ENCODE measurements around the gene AMPD3.
A peak's percentile ranks its signal among the peaks of the same experiment; 100 is the strongest.

The AMPD3 gene

DNA sequence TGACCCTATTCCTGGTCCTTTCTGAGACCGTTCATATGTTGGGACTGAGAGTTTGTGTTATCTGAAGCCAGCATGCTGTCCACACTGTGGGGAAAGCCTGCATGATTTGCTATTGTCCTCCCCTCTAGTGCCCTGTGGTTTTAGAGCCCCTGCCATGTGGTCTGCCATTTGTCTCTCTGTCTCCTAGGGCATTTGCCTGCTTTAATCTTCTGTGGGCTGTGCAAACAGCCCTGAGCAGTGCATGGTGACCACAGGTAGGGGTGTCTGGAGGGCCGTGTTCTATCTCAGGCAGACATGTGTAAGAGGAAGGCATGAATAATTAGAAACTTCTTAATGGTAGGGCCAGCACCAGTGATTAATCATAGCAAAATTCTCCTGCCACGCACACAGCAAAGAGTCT lies 23.0 kb downstream of the AMPD3 start:
- TF ChIP-seq, protein P1, sequence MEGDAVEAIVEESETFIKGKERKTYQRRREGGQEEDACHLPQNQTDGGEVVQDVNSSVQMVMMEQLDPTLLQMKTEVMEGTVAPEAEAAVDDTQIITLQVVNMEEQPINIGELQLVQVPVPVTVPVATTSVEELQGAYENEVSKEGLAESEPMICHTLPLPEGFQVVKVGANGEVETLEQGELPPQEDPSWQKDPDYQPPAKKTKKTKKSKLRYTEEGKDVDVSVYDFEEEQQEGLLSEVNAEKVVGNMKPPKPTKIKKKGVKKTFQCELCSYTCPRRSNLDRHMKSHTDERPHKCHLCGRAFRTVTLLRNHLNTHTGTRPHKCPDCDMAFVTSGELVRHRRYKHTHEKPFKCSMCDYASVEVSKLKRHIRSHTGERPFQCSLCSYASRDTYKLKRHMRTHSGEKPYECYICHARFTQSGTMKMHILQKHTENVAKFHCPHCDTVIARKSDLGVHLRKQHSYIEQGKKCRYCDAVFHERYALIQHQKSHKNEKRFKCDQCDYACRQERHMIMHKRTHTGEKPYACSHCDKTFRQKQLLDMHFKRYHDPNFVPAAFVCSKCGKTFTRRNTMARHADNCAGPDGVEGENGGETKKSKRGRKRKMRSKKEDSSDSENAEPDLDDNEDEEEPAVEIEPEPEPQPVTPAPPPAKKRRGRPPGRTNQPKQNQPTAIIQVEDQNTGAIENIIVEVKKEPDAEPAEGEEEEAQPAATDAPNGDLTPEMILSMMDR (IDR thresholded peaks at IDR 0.05) = no peak
- no peak overlapping the region for H3K4me3 ChIP-seq
- no peak overlapping the region for H3K27ac ChIP-seq
- DNase-seq (ENCODE audit: low spot score) = no peak

DNA sequence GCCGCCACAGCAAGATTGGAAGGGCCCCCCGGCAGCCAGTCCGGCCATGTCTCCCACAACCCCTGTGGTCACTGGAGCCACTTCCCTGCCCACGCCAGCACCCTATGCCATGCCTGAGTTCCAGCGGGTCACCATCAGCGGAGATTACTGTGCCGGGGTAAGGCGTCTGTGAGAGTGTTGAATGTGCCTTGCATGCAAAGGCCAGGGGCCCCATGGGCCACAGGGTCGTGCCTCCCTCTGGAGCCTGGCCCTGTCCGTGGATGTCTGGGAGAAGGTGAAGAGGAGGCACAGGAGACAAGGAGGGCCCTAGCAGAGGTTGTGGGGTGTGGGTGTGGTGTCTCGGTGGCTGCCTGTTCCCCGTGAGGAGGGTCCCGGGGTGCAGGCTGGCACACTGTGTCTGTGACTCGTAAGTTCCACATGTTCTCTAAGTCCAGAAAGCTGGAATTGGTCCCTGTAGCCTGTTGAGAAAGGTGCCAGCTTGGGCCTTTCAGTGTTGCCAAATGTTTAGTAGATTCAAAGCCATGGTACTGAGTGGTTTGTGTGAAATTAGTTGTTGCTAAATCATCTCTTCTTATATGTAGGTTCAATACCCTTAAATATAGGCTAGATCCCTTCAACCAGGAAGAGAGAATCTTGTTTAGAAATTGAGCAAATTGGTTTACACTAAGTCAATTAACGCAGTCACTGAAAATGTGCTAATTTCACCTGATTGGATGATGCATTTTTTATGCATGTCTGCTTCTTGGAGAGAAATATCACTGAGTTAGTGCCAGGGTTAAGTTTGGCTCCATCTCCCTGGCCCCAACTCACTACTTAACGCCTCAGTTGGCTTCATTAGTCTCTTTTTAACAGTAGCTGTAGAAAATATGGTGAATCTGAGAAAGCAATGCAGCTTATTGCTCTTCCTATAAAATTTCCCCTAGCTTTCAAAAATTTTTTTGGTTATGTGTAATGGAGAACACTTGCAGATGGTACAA lies 23.8 kb downstream of the AMPD3 start:
- DNase-seq (ENCODE audit: low spot score) = peak; percentile 26
- no peak overlapping the region for H3K27ac ChIP-seq
- no peak overlapping the region for H3K4me3 ChIP-seq
- TF ChIP-seq, protein P1 (IDR thresholded peaks at IDR 0.05) = no peak

DNA sequence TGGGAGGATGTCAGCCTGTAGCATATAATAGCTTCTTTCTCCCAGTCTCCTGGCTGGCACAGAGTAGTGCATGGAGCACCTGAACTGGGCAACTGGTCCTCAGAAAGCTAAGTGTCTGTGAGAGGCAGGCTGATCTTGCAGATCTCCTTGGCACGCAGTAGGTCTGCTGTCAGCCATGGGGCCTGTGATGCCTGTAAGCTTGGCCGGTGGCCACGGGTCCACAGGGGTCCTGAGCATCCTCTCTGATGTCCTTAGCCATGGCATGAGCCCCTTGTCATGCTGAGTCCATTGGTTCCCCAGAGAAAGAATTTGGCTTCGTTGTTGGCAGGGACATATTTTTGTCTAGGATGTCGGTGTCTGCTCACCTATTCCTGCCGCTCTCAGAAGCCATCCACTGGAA lies 25.0 kb downstream of the AMPD3 start:
- DNase-seq (ENCODE audit: low spot score) = no peak
- no peak overlapping the region for H3K4me3 ChIP-seq
- no peak overlapping the region for H3K27ac ChIP-seq
- TF ChIP-seq, protein P1 (IDR thresholded peaks at IDR 0.05) = no peak

DNA sequence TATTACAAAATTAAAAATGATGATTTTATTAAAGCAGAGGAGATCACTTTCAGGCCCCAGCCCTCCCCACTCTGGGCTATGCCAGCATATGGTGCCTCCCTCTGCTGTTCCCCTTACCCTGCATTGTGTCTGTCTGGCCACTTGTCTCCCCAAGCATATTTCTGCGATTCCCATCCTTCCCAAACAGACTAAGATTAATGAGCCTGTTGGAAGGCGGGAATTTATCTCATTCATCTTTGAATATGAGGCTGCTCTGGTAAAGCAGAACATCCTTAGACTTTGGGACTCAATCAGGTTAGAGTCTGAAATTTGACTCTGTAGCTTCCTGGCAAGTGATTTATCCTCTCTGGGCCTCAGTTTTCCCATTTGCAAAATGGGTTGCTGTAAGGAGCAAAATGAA lies 25.7 kb downstream of the AMPD3 start:
- Histone ChIP-seq H3K27ac (no peak overlapping the region), H3K4me3 (no peak overlapping the region)
- TF ChIP-seq, protein P1 (IDR thresholded peaks at IDR 0.05) = no peak
- DNase-seq (ENCODE audit: low spot score) = no peak

DNA sequence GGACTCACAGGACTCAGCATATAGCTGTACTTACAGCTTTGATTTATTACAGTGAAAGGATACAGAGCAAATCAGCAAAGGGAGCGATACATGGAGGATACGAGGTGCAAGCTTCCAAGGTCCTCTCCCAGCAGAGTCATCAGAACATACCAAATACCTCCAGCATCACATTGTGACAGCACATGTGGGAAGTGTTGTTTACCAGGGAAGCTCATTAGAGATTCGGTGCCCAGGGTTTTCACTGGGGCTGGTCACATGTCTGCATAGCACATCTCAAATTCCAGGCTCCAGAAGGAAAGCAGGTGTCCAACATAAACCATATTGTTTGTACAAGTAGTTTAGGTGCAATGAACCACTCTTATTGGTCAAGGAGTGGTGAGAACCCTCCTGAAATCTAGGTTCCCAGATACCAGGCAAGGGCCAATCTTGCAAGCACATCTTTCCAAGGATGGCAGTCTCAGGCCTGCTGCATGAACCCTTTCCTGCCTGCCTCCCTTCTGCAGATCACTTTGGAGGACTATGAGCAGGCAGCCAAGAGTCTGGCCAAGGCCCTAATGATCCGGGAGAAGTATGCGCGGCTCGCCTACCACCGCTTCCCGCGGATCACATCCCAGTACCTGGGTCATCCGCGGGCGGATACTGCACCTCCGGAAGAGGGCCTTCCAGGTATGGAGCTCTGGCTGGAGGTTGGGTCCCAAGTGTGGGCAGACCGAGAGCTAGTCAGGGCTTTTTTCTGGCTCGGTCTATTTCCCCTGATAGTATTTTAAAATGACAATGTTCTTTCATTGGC lies 26.7 kb downstream of the AMPD3 start:
- no peak for DNase-seq (ENCODE audit: low spot score)
- Histone ChIP-seq H3K4me3 (no peak overlapping the region), H3K27ac (no peak overlapping the region)
- TF ChIP-seq, protein P1 (IDR thresholded peaks at IDR 0.05) = no peak

DNA sequence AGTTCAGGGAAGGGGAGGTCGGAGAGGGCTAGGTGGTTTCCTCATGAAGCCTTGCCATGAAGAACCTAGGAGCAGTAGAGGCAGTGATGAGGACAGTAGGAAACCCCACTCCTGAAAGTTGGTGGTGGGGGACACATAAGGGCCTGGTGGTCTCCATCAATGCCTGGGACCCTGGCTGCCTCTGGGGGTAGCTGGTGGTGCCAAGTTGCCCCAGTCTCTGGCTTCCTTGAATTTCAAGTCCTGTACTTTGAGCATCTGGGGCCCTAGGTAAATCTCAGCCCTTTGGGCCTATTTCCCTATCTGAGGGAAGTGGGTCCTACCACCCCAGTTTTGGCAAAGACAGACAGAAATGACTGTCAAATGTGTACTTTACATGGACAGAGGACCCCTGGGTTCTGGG lies 28.1 kb downstream of the AMPD3 start:
- no peak overlapping the region for H3K27ac ChIP-seq
- DNase-seq (ENCODE audit: low spot score) = no peak
- TF ChIP-seq, protein P1 (IDR thresholded peaks at IDR 0.05) = no peak
- H3K4me3 ChIP-seq = no peak overlapping the region
